Loucy (cell line): ENCODE results near the gene LIN37.
"Not testable (repeated sequence)": the region's sequence is repeated elsewhere in the genome, so short reads cannot be mapped to it uniquely, and the experiment has no call there.

Experiments
- H2AFZ ChIP-seq: fragments of 200-600 bp; sonication (generic); 2 replicates; pipeline ENCODE4 v1.6.0; 2016; ENCODE audit warnings: antibody characterized with exemption, mild to moderate bottlenecking, low read length, moderate library complexity
- H3F3A ChIP-seq: fragments of 200-600 bp; 2 replicates; pipeline ENCODE4 v1.6.0; 2016; ENCODE audit warnings: antibody characterized with exemption, low read depth, mild to moderate bottlenecking
- H3K27me3 ChIP-seq: fragments of 200-600 bp; sonication (generic); 2 replicates; pipeline ENCODE4 v1.6.1; 2014; ENCODE audit warnings: low read length, mild to moderate bottlenecking; ENCODE audit not compliant: insufficient read depth, poor library complexity, severe bottlenecking
- H3K36me3 ChIP-seq: fragments of 200-600 bp; sonication (generic); 2 replicates; pipeline ENCODE4 v1.6.1; 2016; ENCODE audit warnings: low read length; ENCODE audit not compliant: insufficient read depth
- H3K4me1 ChIP-seq: fragments of 200-600 bp; sonication (generic); 2 replicates; pipeline ENCODE4 v1.5.1; 2014; ENCODE audit warnings: low read length, mild to moderate bottlenecking; ENCODE audit not compliant: insufficient read depth, poor library complexity, severe bottlenecking
- H3K4me2 ChIP-seq: fragments of 200-600 bp; sonication (generic); 2 replicates; pipeline ENCODE4 v1.6.0; 2014; ENCODE audit warnings: antibody characterized with exemption, low read length, low read depth, mild to moderate bottlenecking; ENCODE audit not compliant: poor library complexity, severe bottlenecking
- H3K4me3 ChIP-seq: fragments of 200-600 bp; sonication (generic); 2 replicates; pipeline ENCODE4 v1.5.1; 2014; ENCODE audit warnings: low read length, mild to moderate bottlenecking, mixed read lengths; ENCODE audit not compliant: poor library complexity, severe bottlenecking
- H3K79me2 ChIP-seq: fragments of 200-600 bp; sonication (generic); 2 replicates; pipeline ENCODE4 v1.6.1; 2014; ENCODE audit warnings: low read length; ENCODE audit not compliant: insufficient read depth
- H3K9ac ChIP-seq: fragments of 200-600 bp; sonication (generic); 2 replicates; pipeline ENCODE4 v1.6.0; 2014; ENCODE audit warnings: mild to moderate bottlenecking, low read depth, low read length, moderate library complexity; ENCODE audit not compliant: poor library complexity, severe bottlenecking
- H3K9me2 ChIP-seq: fragments of 200-600 bp; sonication (generic); replicated peaks from 2 replicates; pipeline ENCODE4 v1.6.1; 2016; ENCODE audit warnings: low read depth, low read length, mixed read lengths
- H3K9me3 ChIP-seq: fragments of 200-600 bp; sonication (generic); 2 replicates; pipeline ENCODE4 v1.6.1; 2014; ENCODE audit warnings: mild to moderate bottlenecking, antibody characterized with exemption, low read length, low read depth; ENCODE audit not compliant: insufficient read depth
- H4K20me1 ChIP-seq: fragments of 200-600 bp; sonication (generic); 2 replicates; pipeline ENCODE4 v1.6.0; 2014; ENCODE audit warnings: antibody characterized with exemption, low read length, mild to moderate bottlenecking; ENCODE audit not compliant: insufficient read depth, poor library complexity, severe bottlenecking
- EZH2phosphoT487 ChIP-seq: fragments of 200-600 bp; IDR thresholded peaks from 2 replicates; pipeline ENCODE4 v1.6.1; 2018; ENCODE audit warnings: antibody characterized with exemption, mild to moderate bottlenecking, moderate library complexity, borderline replicate concordance
- TF ChIP-seq, protein P1 (sequence below): fragments of 200-600 bp; sonication (generic); conservative IDR thresholded peaks from 2 replicates; pipeline ENCODE4 v1.5.1; 2014; ENCODE audit warnings: mild to moderate bottlenecking, antibody characterized with exemption, low read length

LIN37 gene

DNA sequence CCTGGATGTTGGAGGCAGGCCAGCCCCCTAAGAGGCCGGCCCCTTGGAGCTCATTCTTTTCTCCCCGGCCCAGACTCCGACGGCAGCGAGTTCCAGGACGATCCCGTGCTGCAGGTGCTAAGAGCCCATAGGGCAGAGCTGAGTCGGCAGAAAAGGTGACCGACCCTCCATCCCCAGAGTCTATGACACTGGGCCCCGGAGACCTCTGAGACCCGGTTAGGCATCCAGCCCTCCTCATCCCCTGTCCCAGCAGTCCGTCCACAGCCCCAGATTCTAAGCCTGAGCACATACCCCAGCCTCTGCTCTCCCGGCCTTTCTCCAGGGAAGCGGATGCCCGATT lies 19.7 kb downstream of the LIN37 start:
- Histone ChIP-seq H3K4me1 (no peaks in the 10 kb centered on the region), H3K79me2 (no peaks in the 10 kb centered on the region), H3K9me3 (no peaks in the 10 kb centered on the region), H4K20me1 (no peaks in the 10 kb centered on the region), H3K36me3 (no peaks in the 10 kb centered on the region), H3F3A (no peaks in the 10 kb centered on the region), H3K9me2 (no peaks in the 10 kb centered on the region), H3K4me2 (no peak overlapping the region), H3K27me3 (no peaks in the 10 kb centered on the region), H3K9ac (no peak overlapping the region), H2AFZ (no peak overlapping the region), H3K4me3 (no peak overlapping the region)
- no peak for TF ChIP-seq EZH2phosphoT487
- TF ChIP-seq, protein P1, sequence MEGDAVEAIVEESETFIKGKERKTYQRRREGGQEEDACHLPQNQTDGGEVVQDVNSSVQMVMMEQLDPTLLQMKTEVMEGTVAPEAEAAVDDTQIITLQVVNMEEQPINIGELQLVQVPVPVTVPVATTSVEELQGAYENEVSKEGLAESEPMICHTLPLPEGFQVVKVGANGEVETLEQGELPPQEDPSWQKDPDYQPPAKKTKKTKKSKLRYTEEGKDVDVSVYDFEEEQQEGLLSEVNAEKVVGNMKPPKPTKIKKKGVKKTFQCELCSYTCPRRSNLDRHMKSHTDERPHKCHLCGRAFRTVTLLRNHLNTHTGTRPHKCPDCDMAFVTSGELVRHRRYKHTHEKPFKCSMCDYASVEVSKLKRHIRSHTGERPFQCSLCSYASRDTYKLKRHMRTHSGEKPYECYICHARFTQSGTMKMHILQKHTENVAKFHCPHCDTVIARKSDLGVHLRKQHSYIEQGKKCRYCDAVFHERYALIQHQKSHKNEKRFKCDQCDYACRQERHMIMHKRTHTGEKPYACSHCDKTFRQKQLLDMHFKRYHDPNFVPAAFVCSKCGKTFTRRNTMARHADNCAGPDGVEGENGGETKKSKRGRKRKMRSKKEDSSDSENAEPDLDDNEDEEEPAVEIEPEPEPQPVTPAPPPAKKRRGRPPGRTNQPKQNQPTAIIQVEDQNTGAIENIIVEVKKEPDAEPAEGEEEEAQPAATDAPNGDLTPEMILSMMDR, result no peak

DNA sequence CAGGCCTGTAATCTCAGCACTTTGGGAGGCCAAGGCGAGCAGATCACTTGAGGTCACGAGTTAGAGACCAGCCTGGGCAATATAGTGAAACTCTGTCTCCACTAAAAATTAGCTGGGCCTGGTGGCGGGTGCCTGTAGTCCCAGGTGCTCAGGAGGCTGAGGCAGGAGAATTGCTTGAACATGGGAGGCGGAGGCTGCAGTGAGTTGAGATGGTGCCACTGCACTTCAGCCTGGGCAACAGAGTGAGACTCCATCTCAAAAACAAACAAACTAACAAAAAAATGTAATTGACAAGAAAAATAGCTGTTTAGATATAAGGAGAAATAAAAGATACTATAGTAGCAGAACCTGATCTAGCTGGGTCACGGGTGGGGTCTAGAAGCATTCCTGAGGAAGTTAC lies 24.0 kb downstream of the LIN37 start:
- peaks cover 18% of the 10 kb centered on the region for H3K79me2 ChIP-seq
- H3K36me3 ChIP-seq, H3K4me3 ChIP-seq, H3K4me2 ChIP-seq, H3K9ac ChIP-seq, H3K9me2 ChIP-seq, H3F3A ChIP-seq, H3K9me3 ChIP-seq, H3K27me3 ChIP-seq, H2AFZ ChIP-seq: not testable (repeated sequence)
- H4K20me1 ChIP-seq, result peaks cover 11% of the 10 kb centered on the region
- peaks cover 19% of the 10 kb centered on the region for H3K4me1 ChIP-seq

DNA sequence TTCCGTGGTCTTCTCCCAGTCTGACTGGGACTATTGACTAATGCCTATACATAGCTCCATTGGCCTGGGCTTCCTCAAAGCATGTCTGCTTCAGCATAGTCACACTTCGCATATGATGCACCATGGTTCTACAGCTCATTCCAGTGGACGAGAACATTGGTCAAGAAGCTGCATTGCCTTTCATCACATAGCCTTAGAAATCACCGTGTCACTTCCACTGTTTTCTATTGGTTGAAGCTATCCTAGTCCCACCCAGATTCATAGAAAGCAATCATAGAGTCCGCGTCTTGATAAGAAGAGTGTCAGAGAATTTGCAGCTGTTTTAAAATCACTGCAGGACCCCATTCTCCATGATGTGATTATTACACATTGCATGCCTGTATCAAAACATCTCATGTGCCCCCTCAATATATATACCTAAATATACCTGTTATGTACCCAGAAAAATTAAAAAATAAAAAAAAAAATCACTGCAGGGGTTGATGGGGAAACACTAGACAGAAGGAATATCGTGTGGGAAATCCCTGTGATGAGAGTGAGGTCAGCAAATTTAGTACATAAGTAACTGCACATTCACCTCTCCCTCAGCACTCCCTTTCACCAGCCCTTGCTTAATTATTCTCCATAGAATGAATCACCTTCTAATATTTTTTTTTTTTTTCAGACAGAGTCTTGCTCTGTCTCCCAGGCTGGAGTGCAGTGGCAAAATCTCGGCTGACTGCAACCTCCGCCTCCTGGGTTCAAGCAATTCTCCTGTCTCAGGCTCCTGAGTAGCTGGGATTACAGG lies 24.8 kb downstream of the LIN37 start:
- Histone ChIP-seq H4K20me1 (peaks cover 11% of the 10 kb centered on the region), H3K36me3 (no peaks in the 10 kb centered on the region), H3K27me3 (no peaks in the 10 kb centered on the region), H2AFZ (no peak overlapping the region), H3K79me2 (peaks cover 26% of the 10 kb centered on the region), H3K9ac (no peak overlapping the region), H3K9me3 (no peaks in the 10 kb centered on the region), H3K4me1 (peaks cover 27% of the 10 kb centered on the region), H3F3A (no peaks in the 10 kb centered on the region), H3K4me3 (no peak overlapping the region), H3K4me2 (no peak overlapping the region), H3K9me2 (no peaks in the 10 kb centered on the region)
- no peak for TF ChIP-seq EZH2phosphoT487
- TF ChIP-seq, protein P1, result no peak
